GM23338 (cell line): ENCODE data around the gene CORO1C. TPM values are rescaled to one million over a fixed set of nuclear protein-coding genes. Genes with fewer than 3 reads are reported as not detected.

Experiments used
- ATAC-seq: fragments of 200-7000 bp; cut with Tn5 transposase; 3 replicates; pipeline ENCODE4 v1.9.1; 2020
- DNase-seq: peaks from one replicate; pipeline ENCODE4 v3.0.0-alpha.2; 2015; ENCODE audit warnings: low spot score
- H2AFZ ChIP-seq: fragments of 200-600 bp; sonication (generic); 2 replicates; pipeline ENCODE4 v1.8.0; 2016; ENCODE audit warnings: antibody characterized with exemption, mild to moderate bottlenecking, moderate library complexity
- H3F3A ChIP-seq: fragments of 200-600 bp; sonication (generic); replicated peaks from 2 replicates; pipeline ENCODE4 v1.8.0; 2017; ENCODE audit warnings: antibody characterized with exemption, mixed run types, low read depth
- H3K27ac ChIP-seq: fragments of 200-600 bp; sonication (generic); 2 replicates; pipeline ENCODE4 v1.6.1; 2016; ENCODE audit warnings: low read depth
- H3K27me3 ChIP-seq: fragments of 200-600 bp; sonication (generic); 2 replicates; pipeline ENCODE4 v1.8.0; 2016; ENCODE audit warnings: mild to moderate bottlenecking, mixed run types, moderate library complexity; ENCODE audit not compliant: insufficient read depth
- H3K36me3 ChIP-seq: fragments of 200-600 bp; sonication (generic); 2 replicates; pipeline ENCODE4 v1.8.0; 2016; ENCODE audit warnings: mild to moderate bottlenecking; ENCODE audit not compliant: insufficient read depth
- H3K4me1 ChIP-seq: fragments of 200-600 bp; sonication (generic); 2 replicates; pipeline ENCODE4 v1.8.0; 2016; ENCODE audit warnings: mild to moderate bottlenecking, moderate library complexity; ENCODE audit not compliant: insufficient read depth
- H3K4me2 ChIP-seq: fragments of 200-600 bp; sonication (generic); 2 replicates; pipeline ENCODE4 v1.7.1; 2017; ENCODE audit warnings: mixed run types
- H3K4me3 ChIP-seq: fragments of 200-600 bp; sonication (generic); 2 replicates; pipeline ENCODE4 v1.6.1; 2016; ENCODE audit warnings: mixed run types
- H3K79me2 ChIP-seq: fragments of 200-600 bp; sonication (generic); replicated peaks from 2 replicates; pipeline ENCODE4 v1.8.0; 2017; ENCODE audit warnings: mild to moderate bottlenecking; ENCODE audit not compliant: insufficient read depth
- H3K9me2 ChIP-seq: fragments of 200-600 bp; sonication (generic); 2 replicates; pipeline ENCODE4 v1.8.0; 2017; ENCODE audit not compliant: insufficient read depth
- H4K20me1 ChIP-seq: fragments of 200-600 bp; sonication (generic); replicated peaks from 2 replicates; pipeline ENCODE4 v1.8.0; 2017; ENCODE audit warnings: mild to moderate bottlenecking; ENCODE audit not compliant: insufficient read depth
- H3K27ac Mint-ChIP-seq: 2 replicates; pipeline ENCODE4 v1.8.0; 2020; ENCODE audit warnings: inconsistent platforms, mild to moderate bottlenecking, moderate library complexity, mixed read lengths
- H3K27me3 Mint-ChIP-seq: 3 replicates; pipeline ENCODE4 v1.8.0; 2022; ENCODE audit warnings: low read depth, mild to moderate bottlenecking, moderate library complexity, mixed read lengths, inconsistent platforms; ENCODE audit not compliant: insufficient read depth, poor library complexity
- H3K36me3 Mint-ChIP-seq: 3 replicates; pipeline ENCODE4 v1.8.0; 2021; ENCODE audit warnings: low read depth, mild to moderate bottlenecking, inconsistent platforms, moderate library complexity, mixed read lengths
- H3K4me1 Mint-ChIP-seq: 3 replicates; pipeline ENCODE4 v1.8.0; 2020; ENCODE audit warnings: mild to moderate bottlenecking, inconsistent platforms, mixed read lengths
- H3K4me3 Mint-ChIP-seq: 3 replicates; pipeline ENCODE4 v1.8.0; 2021; ENCODE audit warnings: moderate library complexity, mild to moderate bottlenecking, inconsistent platforms, mixed read lengths
- H3K9me3 Mint-ChIP-seq: 3 replicates; pipeline ENCODE4 v1.8.0; 2020; ENCODE audit warnings: moderate library complexity, mild to moderate bottlenecking, inconsistent platforms, mixed read lengths
- CREB1 ChIP-seq: fragments of 250-450 bp; sonication (Bioruptor Pico); IDR thresholded peaks from 2 replicates; pipeline ENCODE4 v1.5.0; 2020; ENCODE audit warnings: low read depth, mild to moderate bottlenecking, moderate library complexity
- CTCF ChIP-seq, 2 experiments: fragments of 200-600 bp in 1 of 2; sonication (generic) in 1 of 2; conservative IDR thresholded peaks; 2 replicates each; pipeline versions ENCODE4 v1.5.1 to v1.6.1; 2016 to 2017; ENCODE audit warnings: antibody characterized with exemption in 2 of 2, low read depth in 2 of 2, mild to moderate bottlenecking in 2 of 2, moderate library complexity in 1 of 2
- ETS1 ChIP-seq: IDR thresholded peaks from 2 replicates; pipeline ENCODE4 v1.6.1; 2016; ENCODE audit warnings: antibody characterized with exemption
- JUNB ChIP-seq: IDR thresholded peaks from one replicate; pipeline ENCODE4 v1.6.1; 2016; ENCODE audit warnings: antibody characterized with exemption; ENCODE audit not compliant: unreplicated experiment
- NANOG ChIP-seq: IDR thresholded peaks from 2 replicates; pipeline ENCODE4 v1.6.1; 2016; ENCODE audit warnings: antibody characterized with exemption, borderline replicate concordance
- POLR2AphosphoS5 ChIP-seq: IDR thresholded peaks from 2 replicates; pipeline ENCODE4 v1.6.1; 2016; ENCODE audit warnings: antibody characterized with exemption, low read depth
- STAT1 ChIP-seq: IDR thresholded peaks from one replicate; pipeline ENCODE4 v1.6.1; 2016; ENCODE audit warnings: antibody characterized with exemption; ENCODE audit not compliant: unreplicated experiment
- ZNF331 ChIP-seq: fragments of 250-450 bp; sonication (Bioruptor Pico); IDR thresholded peaks from 2 replicates; pipeline ENCODE4 v1.5.0; 2020; ENCODE audit warnings: low read depth, mild to moderate bottlenecking, moderate library complexity
- polyA plus RNA-seq: library from polyadenylated mRNA; unstranded; fragments of >200 nt; fragmentation: Nextera tagmentation; extraction: Ambion mirVana; gene quantifications from 2 replicates; pipeline ENCODE4 v1.2.1, GENCODE V29; 2016
- total RNA-seq: library from RNA; depleted of rRNA; stranded (reverse); fragments of >200 nt; shearing (Covaris generic); gene quantifications from 2 replicates; pipeline ENCODE4 v1.2.3, GENCODE V29; 2014

CORO1C gene
- total and polyA plus RNA-seq, 2 experiments from 2014 or later: 59.2 to 89.5 TPM

- Histone ChIP-seq H2AFZ (no peak overlapping the region), H3K27ac (no peak overlapping the region), H3K4me1 (no peaks in the 10 kb centered on the region; the same call in 1 of the 2 replicates), H3K79me2 (no peaks in the 10 kb centered on the region; the same call in 1 of the 2 replicates), H3F3A (no peaks in the 10 kb centered on the region), H3K4me3 (no peak overlapping the region), H4K20me1 (peaks cover 6% of the 10 kb centered on the region), H3K9me2 (no peaks in the 10 kb centered on the region), H3K36me3 (no peaks in the 10 kb centered on the region), H3K4me2 (no peak overlapping the region), H3K27me3 (no peaks in the 10 kb centered on the region)
- DNase-seq (no peak), ATAC-seq (peak; percentile 50)
- Mint-ChIP-seq H3K9me3 (no peaks in the 10 kb centered on the region), H3K27ac (peak overlapping the region; percentile 81), H3K4me1 (peaks cover 19% of the 10 kb centered on the region), H3K27me3 (peaks cover 3% of the 10 kb centered on the region), H3K36me3 (peaks cover 3% of the 10 kb centered on the region; the same call in 1 of the 3 replicates), H3K4me3 (no peak overlapping the region)
- TF ChIP-seq ZNF331 (CRISPR knock-in tag) (no peak), STAT1 (no peak), POLR2AphosphoS5 (no peak), CREB1 (CRISPR knock-in tag) (no peak), CTCF (conservative IDR thresholded peaks at IDR 0.05; ENCODE audit: low read depth in 2 of 2) (no peak)
Observed at GRCh38 chr12:108670066-108670631, 61.2 kb downstream of the CORO1C start.

GRCh38 chr12:108668542-108668941, 62.8 kb downstream of the CORO1C start:
- H3F3A ChIP-seq: no peaks in the 10 kb centered on the region
- H3K4me3 Mint-ChIP-seq: no peak overlapping the region
- no peaks in the 10 kb centered on the region; the same call in 1 of the 2 replicates for H3K4me1 ChIP-seq
- H3K4me1 Mint-ChIP-seq: peaks cover 31% of the 10 kb centered on the region
- no peak overlapping the region for H3K27ac ChIP-seq
- peaks cover 7% of the 10 kb centered on the region for H3K27me3 Mint-ChIP-seq
- H3K9me3 Mint-ChIP-seq: no peaks in the 10 kb centered on the region
- H3K36me3 Mint-ChIP-seq: peaks cover 3% of the 10 kb centered on the region; the same call in 1 of the 3 replicates
- H3K4me2 ChIP-seq: no peak overlapping the region
- peaks cover 6% of the 10 kb centered on the region for H4K20me1 ChIP-seq
- no peak for TF ChIP-seq ZNF331 (CRISPR knock-in tag)
- no peak for TF ChIP-seq NANOG
- TF ChIP-seq CTCF (conservative IDR thresholded peaks at IDR 0.05; ENCODE audit: low read depth in 2 of 2): no peak
- TF ChIP-seq ETS1: no peak
- no peak for TF ChIP-seq JUNB
- H3K36me3 ChIP-seq: no peaks in the 10 kb centered on the region
- H3K27ac Mint-ChIP-seq: no peak overlapping the region
- peaks cover under 1% of the 10 kb centered on the region; the same call in 1 of the 2 replicates for H3K79me2 ChIP-seq
- ATAC-seq (no peak), DNase-seq (no peak)
- H2AFZ ChIP-seq: no peak overlapping the region
- no peak overlapping the region for H3K4me3 ChIP-seq
- no peaks in the 10 kb centered on the region for H3K9me2 ChIP-seq
- H3K27me3 ChIP-seq: no peaks in the 10 kb centered on the region
